ENCODE measurements around the gene LY6G6F.

DNA sequence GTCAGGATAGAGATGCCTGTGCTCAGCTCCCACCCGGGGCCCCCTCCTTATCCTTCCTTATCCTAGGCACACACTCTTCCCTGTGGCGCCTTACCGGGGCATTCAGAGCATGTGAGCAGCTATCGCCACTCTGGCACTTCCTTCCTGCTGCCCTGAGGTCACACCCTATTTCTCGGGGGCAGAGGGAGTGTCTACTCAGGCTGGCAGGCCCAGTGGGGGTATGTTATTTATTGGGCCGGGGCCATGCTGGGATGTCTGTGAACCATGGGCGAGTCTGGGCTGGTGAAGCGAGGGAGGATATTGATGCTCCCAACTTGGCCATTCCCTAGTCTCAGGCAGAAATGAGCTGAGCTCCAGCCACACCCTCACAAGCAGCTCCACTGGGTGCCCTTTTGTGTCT, 4.6 kb downstream of the LY6G6F start:
- peak; percentile 27 for TF ChIP-seq POLR2AphosphoS5 (IDR thresholded peaks at IDR 0.05; ENCODE audit: insufficient read depth, low read depth, low read length)
- no peak for TF ChIP-seq JUN (IDR thresholded peaks at IDR 0.05; ENCODE audit: borderline replicate concordance, insufficient read depth, insufficient read length, low read depth)
- TF ChIP-seq EZH2 (IDR thresholded peaks at IDR 0.05; ENCODE audit: borderline replicate concordance, low read depth, low read length, severe bottlenecking) = no peak
- TF ChIP-seq MAX (IDR thresholded peaks at IDR 0.05; ENCODE audit: insufficient read depth, insufficient read length) = no peak
- TF ChIP-seq FOS (IDR thresholded peaks at IDR 0.05; ENCODE audit: borderline replicate concordance, insufficient read depth, low read length) = no peak

All from endothelial cell of umbilical vein (primary cell).